ENCODE data around the gene ANKRD63.

The ANKRD63 gene

DNA sequence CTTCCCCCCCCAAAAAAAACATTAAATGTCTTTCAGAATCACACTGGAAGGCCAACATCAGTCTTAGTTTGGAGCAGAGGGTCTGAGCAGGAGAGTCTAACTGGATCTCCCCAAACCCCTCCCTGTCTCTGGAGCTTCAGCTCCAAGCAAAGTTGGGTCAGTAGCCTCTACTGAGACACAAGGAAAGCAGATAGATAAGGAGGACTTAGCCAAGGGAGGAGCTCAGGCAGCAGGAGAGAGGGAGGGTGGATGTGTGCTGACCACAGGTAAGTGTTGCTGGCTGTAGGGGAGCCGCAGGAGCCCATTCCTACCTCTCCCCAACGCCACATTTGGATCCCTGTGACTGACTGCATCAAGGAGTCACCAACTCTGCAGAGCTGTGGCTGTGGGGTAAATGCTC lies 17.9 kb upstream of the ANKRD63 start:
- CTCF ChIA-PET, result interaction anchor here (0.9 to 24.3 kb wide), 7 partner anchors 8 to 36 kb away, joined by 3 to 500 read pairs (median 4); no protein-coding TSS in a partner anchor
- TF ChIP-seq, protein P1, sequence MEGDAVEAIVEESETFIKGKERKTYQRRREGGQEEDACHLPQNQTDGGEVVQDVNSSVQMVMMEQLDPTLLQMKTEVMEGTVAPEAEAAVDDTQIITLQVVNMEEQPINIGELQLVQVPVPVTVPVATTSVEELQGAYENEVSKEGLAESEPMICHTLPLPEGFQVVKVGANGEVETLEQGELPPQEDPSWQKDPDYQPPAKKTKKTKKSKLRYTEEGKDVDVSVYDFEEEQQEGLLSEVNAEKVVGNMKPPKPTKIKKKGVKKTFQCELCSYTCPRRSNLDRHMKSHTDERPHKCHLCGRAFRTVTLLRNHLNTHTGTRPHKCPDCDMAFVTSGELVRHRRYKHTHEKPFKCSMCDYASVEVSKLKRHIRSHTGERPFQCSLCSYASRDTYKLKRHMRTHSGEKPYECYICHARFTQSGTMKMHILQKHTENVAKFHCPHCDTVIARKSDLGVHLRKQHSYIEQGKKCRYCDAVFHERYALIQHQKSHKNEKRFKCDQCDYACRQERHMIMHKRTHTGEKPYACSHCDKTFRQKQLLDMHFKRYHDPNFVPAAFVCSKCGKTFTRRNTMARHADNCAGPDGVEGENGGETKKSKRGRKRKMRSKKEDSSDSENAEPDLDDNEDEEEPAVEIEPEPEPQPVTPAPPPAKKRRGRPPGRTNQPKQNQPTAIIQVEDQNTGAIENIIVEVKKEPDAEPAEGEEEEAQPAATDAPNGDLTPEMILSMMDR (IDR thresholded peaks at IDR 0.05; ENCODE audit: insufficient read depth, low read length, missing control alignments), result no peak
- POLR2A ChIA-PET, result no interaction called here
- no peak for DNase-seq (ENCODE audit: low read depth, low spot score)
- no peak overlapping the region for H3K4me3 ChIP-seq (ENCODE audit: low read depth, low read length)

DNA sequence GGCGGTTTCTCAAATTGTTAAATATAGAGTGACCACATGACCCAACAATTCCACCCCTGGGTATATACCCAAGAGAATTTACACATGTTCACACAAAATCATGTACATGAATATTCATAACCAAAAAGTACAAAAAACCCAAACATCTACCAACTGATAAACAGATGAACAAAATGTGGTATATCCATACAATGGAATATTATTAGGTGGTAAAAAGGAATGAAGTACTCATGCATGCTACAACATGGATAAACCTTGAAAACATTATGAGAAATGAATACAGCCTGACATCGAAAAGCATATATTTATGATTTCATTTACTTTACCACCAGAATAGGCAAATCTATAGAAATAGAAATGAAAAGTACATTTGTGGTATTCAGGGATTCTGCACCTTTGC lies 17.5 kb upstream of the ANKRD63 start:
- DNase-seq (ENCODE audit: low read depth, low spot score), result no peak
- CTCF ChIA-PET, result interaction anchor here (1.5 to 24.3 kb wide), 4 partner anchors 10 to 37 kb away, joined by 3 to 500 read pairs (median 14); no protein-coding TSS in a partner anchor
- H3K4me3 ChIP-seq (ENCODE audit: low read depth, low read length), result no peak overlapping the region
- POLR2A ChIA-PET, result no interaction called here
- TF ChIP-seq, protein P1 (IDR thresholded peaks at IDR 0.05; ENCODE audit: insufficient read depth, low read length, missing control alignments), result no peak

DNA sequence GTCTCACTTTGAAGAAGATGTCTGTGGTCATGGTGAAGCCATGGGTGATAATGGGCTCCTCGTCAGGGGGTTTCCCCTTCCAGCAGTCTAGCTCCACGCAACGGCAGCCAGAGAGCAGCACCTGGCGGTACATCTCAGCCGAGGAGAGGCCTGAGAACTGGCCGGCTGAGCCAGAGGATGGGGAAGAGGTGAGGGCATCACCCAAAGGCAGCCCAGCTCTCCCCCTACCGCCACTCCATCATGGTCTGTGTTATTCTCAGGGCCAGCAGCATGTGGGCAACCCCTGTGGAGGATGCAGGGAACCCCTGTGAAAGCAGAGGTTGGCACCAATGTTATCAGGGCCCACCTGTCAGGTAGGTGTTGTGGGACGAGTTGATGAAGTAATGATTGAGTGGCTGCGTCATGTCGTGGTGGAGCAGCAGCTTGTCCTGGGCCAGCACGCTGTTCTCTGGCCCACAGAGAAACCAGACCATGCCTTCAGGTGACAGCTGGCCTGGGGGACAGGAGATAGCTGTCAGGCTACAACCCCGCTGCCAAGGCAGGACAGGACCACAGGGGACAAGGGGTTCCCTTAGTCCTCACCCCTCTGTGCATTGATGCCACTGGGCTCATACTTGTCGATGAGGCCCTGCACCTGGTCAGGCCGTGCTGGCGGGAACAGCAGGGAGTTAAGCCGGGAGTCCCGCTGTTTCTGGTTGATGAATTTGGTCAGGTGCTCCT lies 15.5 kb upstream of the ANKRD63 start:
- no peak for DNase-seq (ENCODE audit: low read depth, low spot score)
- ChIA-PET POLR2A (interaction anchor here (0.6 kb wide), 1 partner anchor 47 kb away, joined by 3 read pairs; no protein-coding TSS in a partner anchor), CTCF (interaction anchor here (2.3 to 17.3 kb wide), 2 partner anchors 15 to 19 kb away, joined by 14 to 287 read pairs; partner anchors contain the start of genes INAFM2 and PLCB2)
- no peak overlapping the region for H3K4me3 ChIP-seq (ENCODE audit: low read depth, low read length)
- TF ChIP-seq, protein P1 (IDR thresholded peaks at IDR 0.05; ENCODE audit: insufficient read depth, low read length, missing control alignments), result no peak

DNA sequence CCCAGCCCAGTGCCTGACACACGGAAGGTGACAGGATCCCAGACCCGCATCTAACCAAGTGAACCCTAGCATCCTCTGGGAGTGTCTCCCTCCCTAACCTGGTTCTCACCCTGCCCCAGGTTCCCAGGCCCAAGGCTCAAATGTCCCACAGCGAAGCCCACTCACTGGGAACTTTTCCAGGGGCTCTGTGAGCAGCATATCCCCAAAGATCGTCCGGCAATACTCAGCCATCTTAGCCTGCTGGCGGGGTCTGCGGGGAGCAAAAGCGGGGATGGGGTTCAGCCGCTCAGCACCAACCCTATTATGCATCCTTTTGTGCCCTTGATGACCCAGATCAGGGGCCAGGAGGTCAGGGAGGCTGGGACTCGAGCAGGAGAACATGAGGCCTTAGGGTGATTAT lies 14.5 kb upstream of the ANKRD63 start:
- H3K4me3 ChIP-seq (ENCODE audit: low read depth, low read length), result no peak overlapping the region
- TF ChIP-seq, protein P1 (IDR thresholded peaks at IDR 0.05; ENCODE audit: insufficient read depth, low read length, missing control alignments), result no peak
- DNase-seq (ENCODE audit: low read depth, low spot score), result no peak
- ChIA-PET POLR2A (no interaction called here), CTCF (interaction anchor here (0.8 to 17.3 kb wide), 5 partner anchors 9 to 252 kb away, joined by 3 to 287 read pairs (median 4); partner anchors contain the start of genes INAFM2 and PLCB2)

DNA sequence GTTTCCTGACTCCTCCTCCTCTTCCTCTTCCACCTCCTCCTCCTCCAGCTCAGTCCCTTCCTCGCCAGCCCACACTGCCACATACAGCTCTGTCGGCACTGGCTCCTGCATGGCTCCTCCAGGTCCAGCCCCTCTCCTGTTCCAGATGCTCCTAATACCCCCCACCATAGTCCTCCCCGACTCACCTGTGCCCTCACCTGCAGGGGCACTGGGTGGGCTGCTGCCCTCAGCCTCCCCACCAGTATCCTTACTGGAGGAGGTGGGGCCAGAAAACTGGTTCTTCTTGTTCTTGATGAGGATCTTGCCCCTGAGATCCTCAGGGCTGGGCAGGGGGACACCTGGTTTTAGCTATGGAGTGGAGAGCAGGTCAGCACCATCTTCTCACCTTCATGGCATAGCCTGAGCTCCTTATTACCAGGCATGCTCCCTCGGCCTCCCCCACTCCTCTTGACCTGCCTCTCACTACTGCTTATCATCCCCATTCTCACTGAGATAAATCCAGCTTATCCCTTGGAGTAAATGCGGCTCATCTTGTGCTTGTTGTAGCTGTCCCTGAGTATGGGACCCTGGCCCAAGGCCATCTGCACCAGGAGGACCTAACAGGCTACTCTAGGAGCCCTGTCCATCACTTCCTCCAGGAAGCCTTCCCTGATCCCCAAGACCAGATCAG lies 13.8 kb upstream of the ANKRD63 start:
- TF ChIP-seq, protein P1 (IDR thresholded peaks at IDR 0.05; ENCODE audit: insufficient read depth, low read length, missing control alignments), result no peak
- ChIA-PET POLR2A (interaction anchor here (0.8 kb wide), 1 partner anchor 26 kb away, joined by 3 read pairs; no protein-coding TSS in a partner anchor), CTCF (interaction anchor here (0.6 to 17.3 kb wide), 5 partner anchors 8 to 251 kb away, joined by 3 to 287 read pairs (median 4); partner anchors contain the start of genes INAFM2 and PLCB2)
- H3K4me3 ChIP-seq (ENCODE audit: low read depth, low read length), result no peak overlapping the region
- no peak for DNase-seq (ENCODE audit: low read depth, low spot score)

Measured in AG04449 (cell line).